HG02852 (cell line): ENCODE results near the gene RPL10.
A peak's percentile ranks its signal among the peaks of the same experiment; 100 is the strongest.
"Not testable (repeated sequence)": the region's sequence is repeated elsewhere in the genome, so short reads cannot be mapped to it uniquely, and the experiment has no call there.

Source experiments
- ATAC-seq: cut with Tn5 transposase; IDR thresholded peaks from one replicate; pipeline ENCODE4 v1.9.1; 2021; ENCODE audit warnings: mild to moderate bottlenecking, moderate library complexity; ENCODE audit not compliant: unreplicated experiment

The RPL10 gene

DNA sequence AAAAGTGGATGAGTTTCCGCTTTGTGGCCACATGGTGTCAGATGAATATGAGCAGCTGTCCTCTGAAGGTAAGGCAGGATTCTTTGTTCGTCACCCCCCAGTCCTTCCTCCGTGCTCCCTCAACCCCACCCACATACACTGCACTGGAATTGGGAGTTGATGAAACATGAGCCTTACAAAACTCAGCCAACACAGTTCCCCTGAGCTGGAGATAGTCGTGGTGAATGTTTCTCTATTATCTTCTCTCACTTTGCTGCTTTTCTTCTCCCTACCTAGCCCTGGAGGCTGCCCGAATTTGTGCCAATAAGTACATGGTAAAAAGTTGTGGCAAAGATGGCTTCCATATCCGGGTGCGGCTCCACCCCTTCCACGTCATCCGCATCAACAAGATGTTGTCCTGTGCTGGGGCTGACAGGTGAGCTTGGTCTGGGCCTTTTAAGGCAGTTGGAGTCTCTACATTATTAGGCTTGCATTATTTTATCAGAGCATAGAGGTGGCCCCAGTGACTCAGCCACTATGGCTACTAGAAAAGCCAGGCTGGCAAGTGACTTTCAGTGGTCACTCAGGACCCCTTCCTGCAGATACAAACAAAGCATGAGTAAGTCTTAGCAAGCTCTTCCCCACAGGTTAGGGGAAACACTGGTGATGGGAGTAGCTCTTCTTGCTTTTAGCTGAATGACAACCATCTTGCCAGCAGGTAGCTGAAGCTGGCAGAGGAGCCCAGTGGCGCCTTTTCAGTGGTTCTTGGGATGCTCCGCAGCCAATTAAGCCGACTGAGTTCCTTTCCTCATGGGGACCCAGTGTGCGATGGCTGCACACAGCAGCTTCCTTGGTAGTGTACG, 1.6 kb downstream of the RPL10 start:
- no peak for ATAC-seq

DNA sequence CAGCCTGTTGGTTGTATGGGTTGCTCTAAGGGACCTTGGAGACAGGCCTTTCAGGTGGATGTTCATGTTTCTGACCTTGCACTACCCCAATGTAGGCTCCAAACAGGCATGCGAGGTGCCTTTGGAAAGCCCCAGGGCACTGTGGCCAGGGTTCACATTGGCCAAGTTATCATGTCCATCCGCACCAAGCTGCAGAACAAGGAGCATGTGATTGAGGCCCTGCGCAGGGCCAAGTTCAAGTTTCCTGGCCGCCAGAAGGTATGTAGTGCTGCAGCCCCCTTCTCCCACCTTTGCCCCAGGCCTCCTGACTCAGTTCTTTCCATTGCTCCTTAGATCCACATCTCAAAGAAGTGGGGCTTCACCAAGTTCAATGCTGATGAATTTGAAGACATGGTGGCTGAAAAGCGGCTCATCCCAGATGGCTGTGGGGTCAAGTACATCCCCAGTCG, 2.2 kb downstream of the RPL10 start:
- ATAC-seq: not testable (repeated sequence)

DNA sequence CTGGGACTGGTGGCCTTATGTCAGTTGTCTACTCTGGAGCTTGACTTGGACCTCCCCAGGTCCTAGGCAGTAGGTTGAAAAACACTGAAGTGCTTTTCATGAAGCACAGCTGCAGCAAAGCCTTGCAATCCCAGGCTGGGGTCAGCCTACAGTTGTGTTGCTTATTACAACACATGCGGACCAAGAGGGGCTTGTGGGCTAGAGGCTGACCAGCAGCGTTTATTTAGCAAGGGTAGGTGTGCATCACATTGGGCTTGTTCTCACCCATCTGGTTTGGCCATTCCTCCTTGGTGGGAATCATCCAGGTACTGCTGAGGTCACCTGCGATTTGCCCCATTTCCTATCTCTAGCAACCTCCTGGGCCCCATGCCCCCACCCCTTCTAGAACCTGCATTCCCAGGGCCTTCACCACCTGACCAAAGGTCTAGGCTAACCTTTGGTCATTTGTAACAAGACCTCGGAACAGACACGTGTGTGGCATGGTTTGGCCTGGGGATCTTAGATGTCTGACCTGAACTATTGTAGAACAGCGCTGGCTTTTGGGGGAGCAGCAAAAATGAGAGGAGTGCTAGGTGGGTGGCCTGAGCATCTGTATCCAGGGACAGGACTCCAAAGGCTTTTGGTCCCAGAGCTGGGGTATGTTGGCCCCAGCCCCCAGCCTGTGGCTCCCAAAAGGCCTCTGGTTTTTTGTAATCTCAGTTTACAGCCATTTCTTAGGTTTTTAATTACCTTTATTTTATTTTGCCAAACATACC, 3.0 kb downstream of the RPL10 start:
- ATAC-seq: no peak

DNA sequence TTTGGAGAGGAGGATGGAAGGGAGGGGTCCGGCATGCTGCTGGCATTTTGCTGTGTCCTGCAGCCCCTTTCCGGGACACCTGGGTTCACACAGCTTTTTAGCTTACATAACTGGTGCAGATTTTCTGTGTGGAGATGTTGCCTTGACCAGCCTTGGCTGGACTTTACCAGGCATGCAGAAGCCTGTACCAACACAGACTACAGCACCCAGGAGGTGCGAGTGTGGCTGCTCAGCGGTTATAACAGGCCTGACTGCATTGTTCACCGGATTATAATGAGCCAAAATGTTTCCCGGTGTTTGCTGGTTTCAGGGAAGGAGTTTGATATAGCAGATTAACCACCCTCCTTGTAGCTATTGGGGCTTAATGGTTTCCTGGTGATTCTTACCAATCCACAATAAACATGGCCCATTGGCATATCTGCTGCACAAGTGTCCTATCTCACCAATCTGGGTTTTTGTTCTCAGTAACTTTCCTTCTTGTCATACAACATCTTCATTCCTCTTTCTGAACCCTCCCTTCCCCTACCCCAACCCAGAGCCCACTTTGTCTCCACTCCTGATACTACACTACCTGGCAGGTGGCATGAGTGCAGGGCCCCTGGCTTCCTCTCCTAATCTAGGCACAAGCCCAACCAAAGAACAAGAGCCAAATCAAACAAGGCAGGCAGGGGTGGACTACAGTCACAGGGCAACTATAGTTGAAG, 3.9 kb downstream of the RPL10 start:
- ATAC-seq: no peak

DNA sequence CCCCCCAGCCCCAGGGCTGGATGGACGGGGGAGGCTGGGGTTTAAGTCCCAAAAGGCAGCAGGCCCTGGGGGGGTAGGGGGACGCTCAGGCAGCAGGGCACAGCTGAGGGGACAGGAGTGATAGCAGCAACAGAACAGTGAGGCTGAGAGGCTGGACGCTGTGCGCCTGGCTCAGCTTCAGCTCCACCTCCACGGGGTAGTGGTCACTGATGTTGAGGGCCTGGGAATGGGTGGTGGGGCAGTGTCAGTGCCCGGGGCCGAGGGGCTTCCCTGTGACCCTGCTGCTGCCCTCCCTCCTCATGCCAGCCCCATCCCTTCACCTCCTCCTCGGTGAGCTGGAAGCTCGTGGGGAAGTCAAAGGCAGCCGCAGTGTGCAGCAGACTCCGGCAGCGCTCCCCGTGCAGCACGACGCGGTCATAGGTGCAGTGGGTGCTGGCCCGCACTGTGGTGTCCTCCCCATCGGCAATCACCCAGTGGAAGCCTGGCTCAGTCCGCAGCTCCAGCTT, 4.5 kb downstream of the RPL10 start:
- no peak for ATAC-seq

DNA sequence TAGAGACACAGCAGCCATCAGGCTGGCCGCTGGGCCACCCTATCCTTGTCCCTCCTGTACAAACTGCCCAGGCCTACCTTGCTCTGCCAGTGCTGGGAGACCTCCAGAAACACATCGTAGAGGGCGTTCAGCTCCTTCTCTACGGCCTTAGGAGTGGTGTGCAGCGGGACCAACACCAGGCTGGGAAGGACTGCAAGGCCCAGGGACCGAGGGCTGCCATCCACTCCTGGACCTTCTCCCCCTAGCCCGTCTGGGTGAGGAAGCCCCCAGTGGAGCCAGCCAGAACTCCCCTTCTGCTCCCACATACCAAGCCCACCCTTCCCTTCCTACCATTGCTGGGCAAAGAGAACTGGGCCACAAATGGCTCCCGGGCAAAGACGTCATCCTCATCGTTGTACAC, 5.0 kb downstream of the RPL10 start:
- ATAC-seq: no peak

DNA sequence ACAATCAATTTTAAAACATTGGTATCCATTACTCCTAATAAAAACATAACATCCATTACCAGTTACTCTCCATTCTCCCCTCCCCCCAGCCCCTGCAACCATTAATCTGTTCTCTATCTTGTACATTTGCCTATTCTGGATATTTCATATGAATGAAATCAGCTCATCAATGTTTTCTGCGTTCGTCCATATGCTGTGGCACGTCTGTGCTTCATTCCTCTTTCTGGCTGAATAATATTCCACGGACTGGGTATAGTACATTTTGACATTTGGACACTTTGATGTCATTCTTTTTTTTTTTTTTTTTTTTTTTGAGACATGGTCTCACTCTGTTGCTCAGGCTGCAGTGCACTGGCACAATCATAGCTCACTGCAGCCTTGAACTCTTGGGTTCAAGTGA, 5.7 kb downstream of the RPL10 start:
- ATAC-seq: no peak

DNA sequence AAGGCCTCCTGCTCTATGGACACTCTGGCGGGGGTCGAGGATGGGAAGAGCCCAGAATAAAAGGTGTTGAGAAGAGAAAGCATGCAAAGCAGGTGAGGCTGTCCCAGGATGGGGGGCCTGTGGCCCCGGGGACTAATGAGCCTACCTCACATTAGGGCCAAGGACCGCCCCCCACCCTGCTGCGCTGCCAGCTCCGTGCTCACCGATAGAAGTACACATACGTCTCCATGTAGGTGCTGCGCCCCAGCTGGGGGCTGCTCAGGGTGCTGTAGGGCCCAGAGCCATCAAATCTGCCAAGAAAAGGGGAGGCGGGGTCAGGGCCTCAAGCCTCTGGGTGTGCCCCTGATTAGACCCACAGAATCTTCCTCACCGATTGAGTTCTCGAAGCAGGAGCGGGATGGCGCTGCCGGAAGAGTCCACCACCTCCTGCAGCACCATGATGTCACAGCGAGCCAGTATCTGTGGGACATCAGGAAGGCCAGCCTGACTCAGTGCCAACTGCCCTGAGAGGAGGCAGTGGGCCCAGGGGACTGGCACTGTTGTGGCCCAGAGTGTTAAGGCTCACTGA, 6.5 kb downstream of the RPL10 start:
- no peak for ATAC-seq

DNA sequence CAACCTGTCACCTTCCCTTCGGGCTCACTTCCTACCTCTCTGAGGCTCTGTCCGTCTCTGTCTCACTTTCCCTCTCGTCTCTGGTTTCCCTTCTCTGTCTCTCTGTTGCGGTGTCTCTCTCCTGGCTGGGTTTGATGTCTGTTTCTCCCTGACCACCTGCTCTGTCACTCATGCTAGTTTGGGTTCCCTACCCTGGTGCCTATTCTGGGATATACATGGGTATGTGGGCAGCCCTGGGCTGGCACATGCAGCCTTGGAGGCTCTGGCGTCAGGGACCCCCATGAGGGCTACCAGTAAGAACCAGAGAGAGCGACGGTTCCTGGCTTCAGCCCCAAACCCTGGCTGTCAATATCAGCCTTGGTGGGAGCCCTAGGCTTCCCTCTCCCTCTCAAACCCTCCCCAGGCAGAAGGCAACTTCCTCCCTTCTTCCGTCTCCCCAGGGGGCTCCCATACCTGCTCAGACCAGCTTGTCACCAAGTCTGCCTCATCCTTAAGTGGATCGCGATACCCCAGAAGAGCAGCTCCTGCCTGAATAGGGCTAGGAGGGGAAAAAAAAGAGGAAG, 10.6 kb downstream of the RPL10 start:
- no peak for ATAC-seq

DNA sequence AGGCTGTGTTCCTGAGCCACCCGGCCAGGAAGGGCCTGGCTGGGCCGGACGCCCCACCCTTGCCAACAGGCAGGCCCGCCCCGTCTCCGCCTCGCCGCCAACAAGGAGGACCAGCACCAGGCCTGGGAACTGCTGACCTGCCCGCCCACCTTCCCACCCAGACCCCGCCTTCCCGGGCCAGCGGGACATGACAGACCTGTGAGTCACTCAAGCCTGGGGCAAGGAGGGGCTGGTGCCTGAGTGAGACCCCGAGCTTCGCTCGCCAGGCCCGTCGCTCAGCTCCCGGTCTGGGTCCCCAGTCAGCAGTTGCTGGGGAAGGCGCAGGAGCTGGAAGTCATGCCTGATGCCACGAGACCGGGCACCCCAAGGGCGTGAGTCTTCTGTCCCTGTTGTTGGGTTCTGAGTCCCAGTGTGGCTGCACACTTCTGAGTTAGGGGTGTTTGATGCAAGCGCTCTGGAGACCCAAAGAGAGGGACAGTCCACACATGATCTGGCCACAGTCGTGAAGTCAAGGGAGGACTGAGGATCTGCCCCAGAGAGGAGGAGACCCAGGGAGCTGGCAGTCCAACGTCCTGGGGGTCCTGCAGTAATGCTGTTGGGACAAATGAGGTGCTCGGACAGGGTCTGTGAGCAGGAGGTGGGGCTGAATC, 11.2 kb downstream of the RPL10 start, which contains the start of gene DNASE1L1:
Gene DNASE1L1 (minus strand): TSS at position 33 of the 650 bp plus-strand sequence. CDS start 3,686 bp downstream, outside the sequence.
- ATAC-seq: no peak

DNA sequence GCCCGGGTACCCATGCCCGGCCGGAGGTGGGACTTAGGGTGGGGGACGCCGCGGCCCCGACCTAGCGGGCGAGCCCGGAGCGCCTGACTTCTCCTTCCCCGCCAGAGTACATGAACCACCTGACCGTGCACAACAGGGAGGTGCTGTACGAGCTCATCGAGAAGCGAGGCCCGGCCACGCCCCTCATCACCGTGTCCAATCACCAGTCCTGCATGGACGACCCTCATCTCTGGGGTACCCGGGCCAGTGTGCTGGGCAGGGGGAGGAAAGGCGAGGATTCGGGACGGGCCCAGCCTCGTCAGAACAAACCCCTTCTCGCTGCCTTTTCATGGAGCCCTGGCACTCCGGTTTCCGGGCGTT, 13.8 kb downstream of the RPL10 start:
- peak; percentile 50 for ATAC-seq

DNA sequence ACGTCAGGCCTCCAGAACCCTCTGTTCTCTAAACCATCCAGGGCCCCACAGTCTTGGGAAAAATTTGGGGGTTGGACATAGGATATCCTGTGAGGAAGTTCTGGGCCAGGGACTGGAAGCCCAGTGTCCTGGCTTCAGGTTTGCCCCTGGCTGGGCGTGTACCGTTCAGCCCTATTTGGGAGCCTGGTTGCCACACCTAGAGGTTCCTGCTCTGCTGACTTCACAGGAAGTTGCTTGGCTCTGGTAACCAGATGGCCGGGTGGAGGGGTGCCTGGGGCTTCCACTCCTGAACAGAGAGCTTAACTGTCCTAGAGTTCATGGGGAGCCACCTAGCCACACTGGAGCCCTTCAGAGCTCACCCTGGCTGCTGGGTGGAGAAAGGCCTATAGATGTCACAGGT, 14.3 kb downstream of the RPL10 start:
- no peak for ATAC-seq

DNA sequence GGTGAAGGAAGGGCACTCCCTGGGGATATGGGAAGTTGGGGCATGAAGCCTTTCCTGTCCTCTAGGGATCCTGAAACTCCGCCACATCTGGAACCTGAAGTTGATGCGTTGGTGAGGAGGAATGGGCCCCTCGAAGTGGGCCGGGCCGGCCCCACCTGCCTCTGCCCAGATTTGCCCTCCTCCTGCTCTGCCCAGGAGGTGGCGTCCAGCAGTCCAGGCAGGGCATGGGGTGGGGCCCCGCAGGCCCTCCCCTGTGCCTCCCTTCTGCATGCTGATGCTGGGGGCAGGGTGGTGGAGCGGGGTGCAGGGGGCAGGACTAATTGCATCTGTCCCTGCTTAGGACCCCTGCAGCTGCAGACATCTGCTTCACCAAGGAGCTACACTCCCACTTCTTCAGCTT, 15.0 kb downstream of the RPL10 start:
- no peak for ATAC-seq

DNA sequence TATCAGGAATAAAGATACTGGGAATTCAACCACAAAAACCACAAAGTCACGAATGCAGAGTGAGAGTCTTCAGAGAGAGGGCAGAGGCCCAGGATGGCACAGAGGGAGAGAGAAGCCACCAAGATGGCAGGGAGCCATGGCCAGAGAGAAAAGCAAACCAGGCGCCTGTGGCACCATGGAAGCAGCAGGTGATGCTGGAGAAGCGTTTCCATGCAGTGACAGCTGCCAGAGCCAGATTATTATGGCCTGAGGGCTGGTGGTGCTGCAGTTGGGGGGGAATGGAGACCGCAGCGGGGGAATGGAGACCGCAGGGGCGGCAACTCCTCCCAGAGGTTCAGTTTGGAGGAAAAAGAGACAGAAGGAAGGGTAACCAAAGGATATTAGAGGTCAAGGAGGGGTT, 19.0 kb downstream of the RPL10 start:
- ATAC-seq: no peak

DNA sequence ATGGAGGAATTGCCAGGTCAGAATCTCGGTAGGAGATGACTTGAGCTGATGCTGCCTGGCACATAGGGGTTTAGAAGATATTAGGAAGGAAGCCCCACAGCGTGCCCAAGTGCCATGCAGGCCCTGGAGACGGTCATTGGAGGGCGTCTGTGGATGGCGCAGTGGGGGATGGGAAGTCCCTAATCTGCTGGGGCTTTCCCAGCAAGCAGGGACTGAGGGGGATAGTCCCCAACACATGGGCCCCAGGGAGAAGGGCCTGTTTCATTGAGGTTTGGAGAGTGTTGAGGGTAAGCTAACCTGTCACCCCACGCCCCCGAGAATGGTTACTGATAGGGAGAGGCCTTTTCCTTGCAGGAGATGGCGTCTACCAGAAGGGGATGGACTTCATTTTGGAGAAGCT, 21.0 kb downstream of the RPL10 start:
- no peak for ATAC-seq

DNA sequence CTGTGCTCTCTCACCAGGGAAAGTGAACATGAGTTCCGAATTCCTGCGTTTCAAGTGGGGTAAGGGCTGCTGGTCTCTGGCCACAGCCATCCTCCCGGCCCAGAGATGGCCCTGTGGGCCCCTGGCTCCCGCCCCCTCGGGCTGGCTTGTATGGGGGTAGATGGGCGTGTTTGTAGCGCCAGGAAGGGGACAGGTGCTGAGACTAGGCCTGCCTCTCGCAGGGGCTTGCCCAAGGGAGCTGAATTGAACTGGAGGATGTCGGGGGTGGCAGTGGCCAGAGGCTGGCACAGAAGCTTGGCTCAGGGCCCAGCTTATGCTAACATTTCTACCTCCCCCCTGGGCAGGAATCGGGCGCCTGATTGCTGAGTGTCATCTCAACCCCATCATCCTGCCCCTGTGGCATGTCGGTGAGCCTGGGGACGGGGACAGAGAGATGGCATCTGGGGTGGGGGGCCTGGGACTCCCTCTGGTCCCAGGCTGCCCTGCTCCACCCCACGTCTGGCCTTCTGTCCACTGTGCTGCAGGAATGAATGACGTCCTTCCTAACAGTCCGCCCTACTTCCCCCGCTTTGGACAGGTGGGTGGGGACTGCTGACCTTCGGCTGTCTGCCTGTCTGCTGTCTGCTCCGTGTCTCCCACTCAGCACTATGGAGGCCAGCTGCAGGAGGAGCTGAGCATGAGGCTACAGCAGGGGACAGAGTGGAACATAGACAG, 21.7 kb downstream of the RPL10 start:
- ATAC-seq: no peak

DNA sequence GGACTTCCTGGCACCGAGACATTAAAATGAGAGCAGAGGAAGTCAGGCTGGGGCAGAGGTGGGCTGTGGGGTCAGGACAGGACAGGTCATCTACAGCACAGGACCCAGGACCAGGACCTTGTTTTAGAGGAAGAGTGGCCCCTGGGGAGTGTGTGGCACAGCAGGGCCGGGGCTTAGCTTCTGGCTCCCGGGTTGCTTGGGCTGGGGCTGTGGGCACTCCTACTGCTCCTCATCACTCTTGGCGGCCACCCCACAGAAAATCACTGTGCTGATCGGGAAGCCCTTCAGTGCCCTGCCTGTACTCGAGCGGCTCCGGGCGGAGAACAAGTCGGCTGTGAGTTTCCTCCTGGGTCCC, 22.2 kb downstream of the RPL10 start:
- no peak for ATAC-seq

DNA sequence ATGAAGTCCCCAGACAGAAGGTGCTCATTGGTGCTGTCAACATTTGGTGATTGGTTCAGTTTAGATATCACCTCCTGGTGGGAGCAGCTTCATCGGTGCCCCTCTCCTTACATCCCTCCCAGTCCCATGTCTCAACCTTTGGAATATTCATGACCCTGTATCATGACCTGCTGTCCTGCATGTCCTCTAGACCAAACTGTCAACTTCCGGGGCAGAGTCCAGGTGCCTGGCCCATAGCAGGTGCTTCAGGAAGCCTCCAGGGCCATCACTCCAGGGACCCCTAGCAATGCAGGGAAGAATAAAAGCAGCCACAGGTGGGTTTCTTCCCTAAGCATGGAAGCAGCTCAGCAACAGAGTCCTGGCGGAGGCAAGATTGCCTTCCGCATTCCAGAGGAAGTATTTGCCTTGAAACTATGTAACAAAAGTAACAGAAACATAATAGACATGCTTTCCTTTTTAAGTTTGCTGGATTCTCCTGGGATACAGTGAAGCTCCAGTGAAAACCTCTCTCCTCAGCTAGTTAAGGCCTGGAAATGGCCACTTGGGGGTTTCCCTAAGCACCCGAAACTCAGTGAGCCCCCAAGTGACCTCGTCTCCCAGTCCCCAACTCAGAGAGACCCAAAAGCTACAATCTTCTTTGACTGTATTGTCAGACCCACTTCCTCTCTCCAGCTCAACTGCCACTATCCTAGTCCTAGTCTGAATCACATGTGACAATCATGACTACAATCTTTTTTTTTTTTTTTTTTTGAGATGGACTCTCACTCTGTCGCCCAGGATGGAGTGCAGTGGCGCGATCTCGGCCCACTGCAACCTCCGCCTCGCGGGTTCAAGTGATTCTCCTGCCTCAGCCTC, 29.0 kb downstream of the RPL10 start:
- no peak for ATAC-seq
